Measurements from ENCODE around the gene VWA3B.

DNA sequence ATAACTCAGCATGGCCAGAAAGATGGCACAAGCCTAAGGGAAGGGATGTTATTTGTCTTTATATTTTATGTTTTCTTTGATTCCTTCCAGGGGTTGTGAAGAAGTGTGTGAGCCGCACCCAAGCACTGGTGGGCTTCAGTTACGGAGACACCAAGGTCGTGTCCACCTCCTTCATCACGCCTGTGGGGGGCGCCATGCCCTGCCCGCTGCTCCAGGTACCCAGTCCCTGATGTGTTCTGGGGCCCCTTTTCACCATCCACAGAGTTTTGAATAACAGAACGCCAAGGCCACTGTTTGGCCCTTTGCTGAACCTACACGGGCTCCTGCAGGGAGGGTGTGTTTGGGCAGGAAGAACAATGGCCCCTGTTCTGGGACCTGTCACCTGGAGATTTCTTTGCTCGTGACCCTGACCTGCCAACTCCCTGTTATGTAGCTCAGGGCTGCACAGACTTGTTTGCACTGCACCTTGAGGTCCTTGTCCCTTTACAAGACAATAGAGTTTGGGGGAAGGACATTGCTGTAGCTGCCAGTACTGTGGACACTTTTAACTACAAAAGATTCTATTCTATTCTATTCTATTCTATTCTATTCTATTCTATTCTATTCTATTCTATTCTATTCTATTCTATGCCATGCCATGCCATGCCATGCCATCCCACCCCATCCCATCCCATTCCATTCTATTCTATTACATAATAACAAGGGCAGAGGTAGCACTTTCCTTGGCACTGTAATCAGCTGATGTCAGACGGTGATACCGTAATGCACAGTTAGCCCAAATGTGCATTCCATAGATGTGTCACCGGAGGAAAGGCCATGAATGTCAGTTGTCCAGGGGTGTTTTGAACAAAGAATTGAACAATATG is 211.1 kb downstream of the VWA3B start:
- TF ChIP-seq POLR2A (IDR thresholded peaks at IDR 0.05) = no peak
- TF ChIP-seq, protein P1, sequence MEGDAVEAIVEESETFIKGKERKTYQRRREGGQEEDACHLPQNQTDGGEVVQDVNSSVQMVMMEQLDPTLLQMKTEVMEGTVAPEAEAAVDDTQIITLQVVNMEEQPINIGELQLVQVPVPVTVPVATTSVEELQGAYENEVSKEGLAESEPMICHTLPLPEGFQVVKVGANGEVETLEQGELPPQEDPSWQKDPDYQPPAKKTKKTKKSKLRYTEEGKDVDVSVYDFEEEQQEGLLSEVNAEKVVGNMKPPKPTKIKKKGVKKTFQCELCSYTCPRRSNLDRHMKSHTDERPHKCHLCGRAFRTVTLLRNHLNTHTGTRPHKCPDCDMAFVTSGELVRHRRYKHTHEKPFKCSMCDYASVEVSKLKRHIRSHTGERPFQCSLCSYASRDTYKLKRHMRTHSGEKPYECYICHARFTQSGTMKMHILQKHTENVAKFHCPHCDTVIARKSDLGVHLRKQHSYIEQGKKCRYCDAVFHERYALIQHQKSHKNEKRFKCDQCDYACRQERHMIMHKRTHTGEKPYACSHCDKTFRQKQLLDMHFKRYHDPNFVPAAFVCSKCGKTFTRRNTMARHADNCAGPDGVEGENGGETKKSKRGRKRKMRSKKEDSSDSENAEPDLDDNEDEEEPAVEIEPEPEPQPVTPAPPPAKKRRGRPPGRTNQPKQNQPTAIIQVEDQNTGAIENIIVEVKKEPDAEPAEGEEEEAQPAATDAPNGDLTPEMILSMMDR (IDR thresholded peaks at IDR 0.05) = no peak
